ENCODE data around the gene TM9SF2.
A peak's percentile ranks its signal among the peaks of the same experiment; 100 is the strongest.

Gene TM9SF2

DNA sequence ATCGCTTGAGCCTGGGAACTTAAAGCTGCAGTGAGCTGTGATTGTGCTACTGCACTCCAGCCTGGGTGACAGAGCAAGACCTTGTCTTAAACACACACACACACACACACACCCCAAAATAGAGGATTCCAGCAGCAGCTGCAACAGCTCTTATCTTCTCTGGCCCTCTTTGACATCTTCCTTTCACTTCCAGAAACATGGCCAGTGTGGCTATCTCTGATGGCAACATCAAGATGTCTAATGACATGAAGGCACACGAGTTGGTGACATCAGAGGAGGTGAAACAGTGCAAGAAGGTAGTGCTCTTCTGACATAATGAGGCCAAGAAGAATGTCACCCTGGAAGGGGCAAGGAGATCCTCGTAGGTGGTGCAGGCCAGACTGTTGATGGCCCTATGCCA, 81.2 kb downstream of the TM9SF2 start:
- no peak for DNase-seq

- DNase-seq = no peak
Measured at GRCh38 chr13:99585609-99586008, 84.3 kb downstream of the TM9SF2 start.

GRCh38 chr13:99587021-99587420, 85.7 kb downstream of the TM9SF2 start:
- DNase-seq = no peak

DNA sequence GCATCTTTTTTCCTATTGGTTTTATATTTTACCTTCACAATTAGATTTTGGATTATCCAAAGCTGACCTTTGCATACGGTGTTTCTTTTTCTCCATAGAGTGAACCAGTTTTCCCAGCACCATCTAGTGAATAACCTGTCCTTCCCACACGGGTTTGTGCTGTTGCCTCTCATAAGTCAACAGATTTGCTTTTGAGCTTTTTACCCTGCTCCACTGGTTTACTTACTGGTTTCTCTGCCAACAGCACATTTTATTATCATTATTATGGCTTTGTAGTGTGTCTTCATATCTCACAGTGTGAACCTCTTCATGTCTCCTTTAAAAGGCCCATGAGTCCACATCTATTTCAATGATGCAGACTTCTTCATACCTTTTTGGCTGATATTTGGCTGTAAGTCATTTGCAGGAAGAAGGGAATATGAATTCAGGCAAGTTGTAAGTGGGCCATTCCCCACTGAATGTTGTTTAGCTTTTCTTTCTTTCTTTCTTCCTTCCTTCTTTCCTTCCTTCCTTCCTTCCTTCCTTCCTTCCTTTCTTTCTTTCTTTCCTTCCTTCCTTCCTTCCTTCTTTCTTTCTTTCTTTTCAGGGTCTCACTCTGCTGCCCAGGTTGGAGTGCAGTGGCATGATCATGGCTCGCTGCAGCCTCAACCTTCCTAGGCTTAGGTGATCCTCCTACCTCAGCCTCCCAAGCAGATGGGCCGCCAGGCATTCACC, 86.8 kb downstream of the TM9SF2 start:
- no peak for DNase-seq

DNA sequence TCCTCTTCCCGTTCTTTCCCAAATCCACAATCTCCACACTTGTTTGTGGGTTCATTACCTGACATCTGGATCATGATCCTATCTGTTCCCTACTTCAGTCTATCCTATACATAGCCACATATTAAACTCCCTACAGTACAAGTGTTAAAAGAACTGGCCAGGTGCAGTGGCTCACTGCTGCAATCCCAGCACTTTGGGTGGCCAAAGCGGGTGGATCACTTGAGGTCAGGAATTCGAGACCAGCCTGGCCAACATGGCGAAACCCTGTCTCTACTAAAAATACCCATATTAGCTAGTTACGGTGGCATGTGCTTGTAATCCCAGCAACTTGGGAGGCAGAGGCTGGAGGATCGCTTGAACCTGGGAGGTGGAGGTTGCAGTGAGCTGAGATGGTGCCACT, 88.3 kb downstream of the TM9SF2 start:
- DNase-seq = no peak

DNA sequence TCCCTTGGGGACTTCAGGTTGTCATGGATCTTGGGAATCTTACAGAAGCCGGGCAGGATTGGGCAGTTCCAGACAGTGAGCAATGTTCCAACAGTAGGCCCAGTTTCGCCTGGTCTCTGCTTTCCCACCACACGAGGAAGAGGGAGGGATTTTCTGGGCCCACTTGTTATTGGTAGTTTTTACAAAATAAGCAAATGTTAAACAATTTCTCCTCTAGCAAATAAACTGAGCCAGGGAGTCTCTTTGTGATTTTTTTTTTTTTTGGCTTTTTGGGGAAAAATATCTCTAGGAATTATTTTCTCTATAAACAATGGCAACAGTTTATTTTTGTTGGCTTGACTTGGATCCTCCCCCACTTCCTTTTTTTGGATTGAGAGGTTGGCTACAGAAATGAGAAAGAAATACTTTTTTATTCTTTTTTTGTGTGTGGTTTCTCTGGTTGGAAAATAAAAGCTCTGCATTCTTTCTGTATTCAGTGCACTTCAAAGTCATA, 89.3 kb downstream of the TM9SF2 start:
- DNase-seq = no peak

DNA sequence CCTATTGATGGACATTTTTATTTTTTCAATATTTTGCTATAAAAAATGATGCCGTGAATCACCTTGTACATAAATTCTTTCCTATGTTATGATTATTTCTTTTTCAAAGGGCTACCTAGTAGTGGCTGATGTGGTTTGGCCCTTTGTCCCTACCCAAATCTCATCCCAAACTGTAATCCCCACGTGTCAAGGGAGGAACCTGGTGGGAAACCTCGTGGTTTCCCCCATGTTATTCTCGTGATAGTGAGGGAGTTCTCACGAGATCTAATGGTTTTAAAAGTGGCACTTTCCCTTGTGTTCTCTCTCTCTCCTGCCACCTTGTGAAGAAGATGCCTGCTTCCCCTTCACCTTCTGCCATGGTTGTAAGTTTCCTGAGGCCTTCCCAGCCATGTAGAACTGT, 94.9 kb downstream of the TM9SF2 start:
- DNase-seq = no peak

DNA sequence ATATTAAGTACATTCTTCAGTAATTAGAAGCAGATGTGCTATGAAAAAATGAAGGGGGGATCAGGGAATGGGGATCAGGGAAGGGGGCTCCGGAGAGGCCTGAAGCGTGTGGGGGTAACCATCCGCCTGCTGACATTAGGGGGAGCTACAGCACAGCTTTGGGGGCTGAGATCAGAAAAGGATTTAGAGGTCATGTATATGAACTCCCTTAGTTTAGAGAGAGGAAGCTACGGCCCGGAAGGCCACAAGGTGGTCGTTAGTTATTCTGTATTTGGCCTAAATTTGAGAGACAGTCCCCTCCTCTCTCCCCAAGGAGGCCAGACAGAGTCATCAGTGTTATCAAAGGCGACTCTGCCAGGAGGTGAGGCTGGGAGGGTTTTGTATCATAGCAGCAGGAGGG, 99.0 kb downstream of the TM9SF2 start:
- DNase-seq = no peak

DNA sequence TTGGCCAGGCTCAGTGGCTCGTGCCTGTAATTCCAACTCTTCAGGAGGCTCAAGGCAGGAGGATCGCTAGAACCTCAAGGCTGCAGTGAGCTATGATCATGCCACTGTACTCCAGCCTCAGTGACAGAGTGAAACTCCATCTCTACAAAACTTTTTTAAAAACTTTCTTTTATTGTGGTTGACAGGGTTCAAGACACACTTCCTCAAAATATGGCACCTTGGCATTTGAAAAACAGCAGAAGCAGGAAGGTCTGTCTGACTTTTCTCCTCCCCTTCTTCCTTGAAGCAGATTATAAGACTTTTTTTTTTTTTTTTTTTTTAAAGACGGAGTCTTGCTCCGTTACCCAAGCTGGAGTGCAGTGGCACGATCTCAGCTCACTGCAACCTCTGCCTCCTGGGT, 100.3 kb downstream of the TM9SF2 start:
- DNase-seq = no peak

DNA sequence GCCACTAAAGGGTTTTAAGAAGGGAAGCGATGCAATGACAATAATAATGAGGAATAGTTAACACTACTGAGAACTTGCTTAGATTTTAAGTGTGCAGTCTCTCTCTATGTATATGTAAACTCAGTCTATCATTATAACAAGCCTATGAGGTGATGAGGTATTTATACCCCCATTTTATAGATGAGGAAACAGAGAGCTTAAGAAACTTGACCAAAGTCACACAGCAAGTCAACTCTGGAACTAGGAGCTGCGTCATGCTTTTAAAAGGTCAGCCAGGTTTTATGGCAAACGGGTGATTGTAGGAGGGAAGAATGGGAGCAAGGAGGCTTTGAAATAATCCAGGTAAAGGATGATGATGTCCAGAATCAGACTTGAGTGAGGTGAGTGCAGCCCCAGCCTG, 103.4 kb downstream of the TM9SF2 start:
- no peak for DNase-seq

- peak; percentile 14 for DNase-seq
Measured at GRCh38 chr13:99605420-99606323, 104.4 kb downstream of the TM9SF2 start.

DNA sequence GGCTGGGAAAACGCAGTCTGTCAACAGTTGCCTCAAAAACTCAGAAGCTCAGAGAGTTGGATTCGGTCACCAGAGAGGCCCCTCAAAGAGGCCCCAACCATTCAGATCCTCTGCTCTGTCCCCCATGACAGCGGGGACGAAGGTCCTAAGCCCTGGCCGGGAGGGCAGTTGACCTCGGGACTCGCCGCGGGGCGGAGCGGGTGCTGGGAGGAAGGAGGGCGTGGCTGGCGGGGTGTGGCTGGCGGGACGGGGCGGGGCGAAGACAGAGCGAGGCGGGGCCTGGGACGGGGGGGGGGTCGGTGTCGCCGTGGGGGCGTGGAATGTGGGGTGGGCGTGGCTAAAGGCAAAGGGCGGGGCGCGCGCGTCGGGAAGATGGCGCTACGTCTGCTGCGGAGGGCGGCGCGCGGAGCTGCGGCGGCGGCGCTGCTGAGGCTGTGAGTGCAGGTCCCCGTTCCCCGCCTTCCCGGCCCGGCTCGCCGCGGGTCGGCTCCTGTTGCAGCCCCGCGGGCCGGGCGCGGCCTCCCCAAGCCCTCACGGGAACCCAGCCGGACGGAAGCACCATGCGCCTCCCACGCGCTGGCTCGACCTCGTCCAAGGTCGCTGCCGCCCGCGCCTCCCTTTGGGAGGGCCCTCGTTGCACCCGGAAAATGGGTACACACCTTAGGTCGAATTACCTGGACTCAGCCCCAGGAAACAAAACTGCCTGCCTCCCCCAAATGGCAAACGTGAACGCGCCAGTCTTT, 105.2 kb downstream of the TM9SF2 start, which contains the start of gene CLYBL:
Gene CLYBL, plus strand, starts transcription at position 367 of the 743 bp plus-strand sequence.
- DNase-seq = peak; percentile 88

GRCh38 chr13:99608345-99608744, 107.1 kb downstream of the TM9SF2 start:
- DNase-seq = no peak

GRCh38 chr13:99610702-99611289, 109.5 kb downstream of the TM9SF2 start:
- no peak for DNase-seq

All from stimulated activated naive CD4-positive, alpha-beta T cell treated with Interleukin-2 at 50 U/mL for 16 hours (primary cell).